ENCODE data around the gene MCC.

The MCC gene

DNA sequence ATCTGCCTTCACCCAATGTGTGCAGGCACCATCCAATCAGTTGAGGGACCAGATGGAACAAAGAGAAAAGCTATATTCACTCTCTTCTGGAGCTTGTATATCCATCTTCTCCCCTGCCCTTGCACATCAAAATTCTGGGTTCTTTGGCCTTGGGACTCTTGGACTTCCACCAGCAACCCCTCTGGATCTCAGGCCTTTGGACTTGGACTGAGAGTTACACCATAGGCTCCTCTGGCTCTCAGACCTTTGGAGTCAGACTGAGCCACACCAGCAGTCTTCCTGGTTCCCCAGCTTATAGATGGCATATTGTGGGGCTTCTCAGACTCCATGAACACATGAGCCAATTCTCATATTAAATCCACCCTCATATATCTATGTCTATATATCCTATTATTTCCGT lies 126.6 kb downstream of the MCC start:
- Histone ChIP-seq H3K36me3 (ENCODE audit: control insufficient read depth in 1 of 2, insufficient read depth in 2 of 2, low read length in 2 of 2) (peaks cover 0 to 9% of the 10 kb centered on the region in 2 donors), H3K27me3 (ENCODE audit: low read depth, low read length) (no peaks in the 10 kb centered on the region), H3K27ac (ENCODE audit: low read length) (no peak overlapping the region), H3K9me3 (ENCODE audit: control insufficient read depth in 1 of 2, low read length in 2 of 2) (peaks cover 5 to 16% of the 10 kb centered on the region in 2 donors), H3K4me1 (ENCODE audit: control insufficient read depth in 1 of 2, insufficient read depth in 2 of 2, low read length in 2 of 2) (peaks cover 0 to 4% of the 10 kb centered on the region in 2 donors), H3K4me3 (ENCODE audit: low read depth in 1 of 2, low read length in 2 of 2) (no peak overlapping the region)

DNA sequence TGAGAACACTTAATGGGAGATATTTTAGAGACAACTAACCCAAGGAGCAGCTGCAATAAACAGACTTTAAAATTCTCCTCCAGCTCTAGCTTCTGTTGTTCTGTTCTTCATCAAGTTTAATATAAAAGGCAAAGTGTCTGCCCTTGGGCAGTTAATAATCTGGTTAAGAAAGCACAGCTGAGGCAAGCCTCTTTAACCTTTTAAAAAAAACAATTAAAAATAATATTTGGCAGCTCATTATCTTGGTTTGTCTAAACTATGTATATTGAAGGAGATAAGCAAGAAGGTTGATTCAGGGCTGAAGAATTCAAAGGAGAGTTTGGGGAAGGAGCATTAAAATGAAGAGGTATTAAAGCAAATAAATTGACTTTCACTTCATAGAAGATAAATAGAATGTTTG lies 128.8 kb downstream of the MCC start:
- Histone ChIP-seq H3K9me3 (ENCODE audit: control insufficient read depth in 1 of 2, low read length in 2 of 2) (peaks cover 0 to 7% of the 10 kb centered on the region in 2 donors), H3K36me3 (ENCODE audit: control insufficient read depth in 1 of 2, insufficient read depth in 2 of 2, low read length in 2 of 2) (peaks cover 0 to 2% of the 10 kb centered on the region in 2 donors), H3K4me1 (ENCODE audit: control insufficient read depth in 1 of 2, insufficient read depth in 2 of 2, low read length in 2 of 2) (peaks cover 0 to 4% of the 10 kb centered on the region in 2 donors), H3K27ac (ENCODE audit: low read length) (no peak overlapping the region), H3K4me3 (ENCODE audit: low read depth in 1 of 2, low read length in 2 of 2) (no peak overlapping the region), H3K27me3 (ENCODE audit: low read depth, low read length) (no peaks in the 10 kb centered on the region)

DNA sequence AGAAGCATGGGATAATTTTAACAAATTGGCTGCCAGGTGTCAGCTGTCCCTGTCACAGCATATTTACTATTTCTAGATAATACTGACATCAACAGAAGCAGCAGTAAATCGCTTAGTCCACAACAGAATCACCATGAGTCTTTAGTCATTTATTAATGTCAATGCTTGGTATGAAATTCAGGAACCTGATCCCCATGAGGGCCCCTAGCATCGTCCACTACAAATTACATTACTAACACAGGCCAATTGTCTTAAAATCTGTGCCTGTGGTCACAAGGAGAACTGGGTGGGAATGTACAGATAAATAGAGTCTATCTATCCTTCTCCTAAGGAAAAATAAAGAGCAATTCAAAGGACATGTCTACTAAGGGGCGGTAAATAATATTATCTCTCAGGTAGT lies 129.6 kb downstream of the MCC start:
- H3K4me3 ChIP-seq (ENCODE audit: low read depth in 1 of 2, low read length in 2 of 2): no peak overlapping the region
- H3K36me3 ChIP-seq (ENCODE audit: control insufficient read depth in 1 of 2, insufficient read depth in 2 of 2, low read length in 2 of 2): no peaks in the 10 kb centered on the region
- peaks cover 0 to 4% of the 10 kb centered on the region in 2 donors for H3K9me3 ChIP-seq (ENCODE audit: control insufficient read depth in 1 of 2, low read length in 2 of 2)
- peaks cover 0 to 4% of the 10 kb centered on the region in 2 donors for H3K4me1 ChIP-seq (ENCODE audit: control insufficient read depth in 1 of 2, insufficient read depth in 2 of 2, low read length in 2 of 2)
- no peaks in the 10 kb centered on the region for H3K27me3 ChIP-seq (ENCODE audit: low read depth, low read length)
- H3K27ac ChIP-seq (ENCODE audit: low read length): no peak overlapping the region

DNA sequence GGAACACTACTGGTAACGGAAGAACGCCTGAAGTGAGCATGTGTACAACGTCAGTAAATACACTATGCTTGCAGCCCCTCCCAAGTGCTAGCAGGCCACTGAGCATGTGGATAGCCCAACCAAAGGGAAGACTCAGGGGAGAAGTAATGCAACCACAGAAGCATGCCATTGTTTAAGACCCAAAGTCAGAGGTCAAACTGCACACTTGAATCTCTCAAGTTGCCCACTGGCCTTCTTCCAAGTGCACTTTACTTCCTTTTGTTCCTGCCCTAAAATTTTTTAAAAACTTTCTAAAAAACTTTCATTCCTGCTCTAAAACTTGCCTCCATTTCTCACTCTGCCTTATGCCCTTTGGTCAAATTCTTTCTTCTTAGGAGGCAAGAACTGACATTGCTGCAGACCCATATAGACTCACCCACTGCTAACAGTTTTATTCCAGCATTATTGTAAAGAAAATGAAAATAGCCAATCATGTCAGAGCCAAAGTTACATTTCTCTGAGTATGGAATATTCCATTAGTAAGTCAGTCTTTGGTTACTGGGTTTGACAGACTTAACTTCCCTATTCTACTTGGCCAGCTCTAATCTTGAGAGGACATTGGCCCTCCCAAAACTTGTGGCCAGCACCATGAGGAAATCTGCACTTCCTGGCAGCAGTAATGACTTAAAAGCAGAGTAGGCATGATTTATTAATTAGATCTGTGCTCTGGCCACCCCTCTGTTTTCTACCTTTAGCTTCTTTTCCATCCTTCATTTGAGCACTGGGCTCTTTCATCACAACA lies 130.4 kb downstream of the MCC start:
- Histone ChIP-seq H3K27me3 (ENCODE audit: low read depth, low read length) (no peaks in the 10 kb centered on the region), H3K4me1 (ENCODE audit: control insufficient read depth in 1 of 2, insufficient read depth in 2 of 2, low read length in 2 of 2) (peaks cover 0 to 4% of the 10 kb centered on the region in 2 donors), H3K27ac (ENCODE audit: low read length) (no peak overlapping the region), H3K9me3 (ENCODE audit: control insufficient read depth in 1 of 2, low read length in 2 of 2) (no peaks in the 10 kb centered on the region), H3K4me3 (ENCODE audit: low read depth in 1 of 2, low read length in 2 of 2) (no peak overlapping the region), H3K36me3 (ENCODE audit: control insufficient read depth in 1 of 2, insufficient read depth in 2 of 2, low read length in 2 of 2) (no peaks in the 10 kb centered on the region)

DNA sequence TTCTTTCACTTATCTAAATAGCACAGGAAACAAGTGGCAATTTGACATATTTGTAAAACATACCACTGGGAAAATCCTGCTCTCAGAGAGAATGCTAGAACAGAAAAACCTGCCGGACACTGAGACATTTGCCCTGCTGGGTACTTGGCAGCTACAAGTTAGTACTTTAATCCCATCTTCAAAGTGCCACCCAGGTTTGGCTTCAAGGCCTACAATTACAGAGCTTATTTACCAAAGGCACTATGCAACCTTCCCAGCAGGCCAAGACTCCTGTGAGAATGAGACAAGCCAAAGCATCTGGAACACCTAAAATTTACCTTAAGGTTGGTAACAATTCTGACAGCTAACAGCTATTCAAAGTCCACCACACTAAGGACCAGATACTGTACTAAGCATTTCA lies 131.8 kb downstream of the MCC start:
- Histone ChIP-seq H3K27me3 (ENCODE audit: low read depth, low read length) (no peaks in the 10 kb centered on the region), H3K4me3 (ENCODE audit: low read depth in 1 of 2, low read length in 2 of 2) (no peak overlapping the region), H3K27ac (ENCODE audit: low read length) (no peak overlapping the region), H3K36me3 (ENCODE audit: control insufficient read depth in 1 of 2, insufficient read depth in 2 of 2, low read length in 2 of 2) (no peaks in the 10 kb centered on the region), H3K4me1 (ENCODE audit: control insufficient read depth in 1 of 2, insufficient read depth in 2 of 2, low read length in 2 of 2) (peaks cover 0 to 4% of the 10 kb centered on the region in 2 donors), H3K9me3 (ENCODE audit: control insufficient read depth in 1 of 2, low read length in 2 of 2) (no peaks in the 10 kb centered on the region)

DNA sequence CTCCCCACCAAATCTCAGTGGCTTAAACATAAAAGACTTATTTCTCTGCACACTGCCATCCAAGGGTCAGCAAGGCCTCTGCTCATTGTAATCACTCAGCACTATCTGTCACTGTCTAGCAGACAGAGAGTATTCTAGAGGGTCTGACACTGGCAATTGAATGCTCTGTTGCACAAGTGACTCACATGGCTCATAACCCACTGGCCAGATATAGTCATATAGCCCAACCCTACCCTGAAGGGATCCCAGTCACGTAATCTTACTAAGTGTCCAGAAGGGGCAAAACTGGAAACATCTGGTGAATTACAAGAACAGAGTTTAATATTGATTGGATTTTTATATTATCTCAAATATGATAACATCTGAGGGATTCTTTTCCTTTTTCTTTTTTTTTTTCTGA lies 134.2 kb downstream of the MCC start:
- H3K4me1 ChIP-seq (ENCODE audit: control insufficient read depth in 1 of 2, insufficient read depth in 2 of 2, low read length in 2 of 2): peaks cover 0 to 4% of the 10 kb centered on the region in 2 donors
- H3K36me3 ChIP-seq (ENCODE audit: control insufficient read depth in 1 of 2, insufficient read depth in 2 of 2, low read length in 2 of 2): no peaks in the 10 kb centered on the region
- no peaks in the 10 kb centered on the region for H3K9me3 ChIP-seq (ENCODE audit: control insufficient read depth in 1 of 2, low read length in 2 of 2)
- no peaks in the 10 kb centered on the region for H3K27me3 ChIP-seq (ENCODE audit: low read depth, low read length)
- no peak overlapping the region for H3K4me3 ChIP-seq (ENCODE audit: low read depth in 1 of 2, low read length in 2 of 2)
- H3K27ac ChIP-seq (ENCODE audit: low read length): no peak overlapping the region

DNA sequence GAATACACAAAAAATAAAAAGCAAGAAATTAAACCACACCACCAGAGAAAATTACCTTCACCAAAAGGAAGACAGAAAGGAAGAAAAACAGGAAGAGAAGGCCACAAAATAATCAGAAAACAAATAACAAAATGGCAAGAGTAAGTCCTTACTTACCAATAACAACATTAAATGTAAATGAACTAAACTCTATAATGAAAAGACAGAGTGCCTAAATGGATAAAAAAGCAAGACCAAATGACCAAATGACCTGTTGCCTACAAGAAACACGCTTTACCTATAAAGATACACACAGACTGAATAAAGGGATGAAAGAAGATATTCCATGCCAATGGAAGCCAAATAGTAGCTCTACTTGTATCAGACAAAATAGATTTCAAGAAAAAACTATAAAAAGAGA lies 140.7 kb downstream of the MCC start:
- Histone ChIP-seq H3K27ac (ENCODE audit: low read length) (no peak overlapping the region), H3K27me3 (ENCODE audit: low read depth, low read length) (no peaks in the 10 kb centered on the region), H3K4me1 (ENCODE audit: control insufficient read depth in 1 of 2, insufficient read depth in 2 of 2, low read length in 2 of 2) (no peaks in the 10 kb centered on the region), H3K36me3 (ENCODE audit: control insufficient read depth in 1 of 2, insufficient read depth in 2 of 2, low read length in 2 of 2) (no peaks in the 10 kb centered on the region), H3K4me3 (ENCODE audit: low read depth in 1 of 2, low read length in 2 of 2) (no peak overlapping the region), H3K9me3 (ENCODE audit: control insufficient read depth in 1 of 2, low read length in 2 of 2) (peaks cover 0 to 3% of the 10 kb centered on the region in 2 donors)

DNA sequence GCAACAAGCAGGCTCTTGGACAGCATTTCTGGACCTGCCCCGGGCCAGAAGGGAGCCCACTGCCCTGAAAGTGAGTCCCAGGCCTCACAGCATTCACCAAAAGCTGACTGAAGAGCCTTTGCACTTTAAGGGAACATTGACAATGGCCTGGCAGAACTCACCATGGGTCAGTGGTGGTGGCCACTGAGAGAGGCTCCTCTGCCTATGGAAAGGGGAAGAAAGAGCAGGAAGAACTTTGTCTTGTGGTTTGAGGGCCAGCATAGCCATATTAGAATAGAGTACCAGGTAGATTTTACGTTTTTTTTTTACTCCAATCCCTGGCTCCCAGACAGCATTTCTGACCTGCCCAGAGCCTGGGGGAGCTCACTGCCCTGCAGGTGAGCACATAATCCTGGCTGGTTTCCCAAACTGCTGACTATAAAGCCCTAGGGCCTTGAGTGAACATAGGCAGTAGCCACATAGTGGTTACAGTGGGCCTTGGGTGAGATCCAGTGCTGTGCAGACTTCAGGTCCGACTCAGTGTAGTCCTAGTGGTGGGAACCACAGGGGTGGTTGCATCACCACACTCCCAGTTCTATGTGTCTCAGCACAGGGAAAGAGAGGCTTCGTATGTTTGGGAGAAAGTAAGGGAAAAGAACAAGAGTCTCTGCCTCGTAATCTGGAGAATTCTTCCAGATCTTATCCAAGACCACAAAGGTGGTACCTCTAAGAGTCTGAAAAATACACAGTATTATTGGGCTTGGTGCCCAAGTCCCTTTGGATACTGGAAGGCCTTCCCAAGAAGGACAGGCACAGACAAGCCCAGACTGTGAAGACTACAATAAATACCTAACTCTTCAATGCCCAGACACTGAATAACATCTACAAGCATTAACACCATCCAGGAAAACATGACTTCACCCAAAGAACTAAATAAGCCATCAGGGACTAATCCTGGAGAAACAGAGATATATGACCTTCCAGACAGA lies 143.0 kb downstream of the MCC start:
- Histone ChIP-seq H3K4me3 (ENCODE audit: low read depth in 1 of 2, low read length in 2 of 2) (no peak overlapping the region), H3K4me1 (ENCODE audit: control insufficient read depth in 1 of 2, insufficient read depth in 2 of 2, low read length in 2 of 2) (no peaks in the 10 kb centered on the region), H3K36me3 (ENCODE audit: control insufficient read depth in 1 of 2, insufficient read depth in 2 of 2, low read length in 2 of 2) (no peaks in the 10 kb centered on the region), H3K9me3 (ENCODE audit: control insufficient read depth in 1 of 2, low read length in 2 of 2) (peaks cover 0 to 3% of the 10 kb centered on the region in 2 donors), H3K27ac (ENCODE audit: low read length) (no peak overlapping the region), H3K27me3 (ENCODE audit: low read depth, low read length) (no peaks in the 10 kb centered on the region)

DNA sequence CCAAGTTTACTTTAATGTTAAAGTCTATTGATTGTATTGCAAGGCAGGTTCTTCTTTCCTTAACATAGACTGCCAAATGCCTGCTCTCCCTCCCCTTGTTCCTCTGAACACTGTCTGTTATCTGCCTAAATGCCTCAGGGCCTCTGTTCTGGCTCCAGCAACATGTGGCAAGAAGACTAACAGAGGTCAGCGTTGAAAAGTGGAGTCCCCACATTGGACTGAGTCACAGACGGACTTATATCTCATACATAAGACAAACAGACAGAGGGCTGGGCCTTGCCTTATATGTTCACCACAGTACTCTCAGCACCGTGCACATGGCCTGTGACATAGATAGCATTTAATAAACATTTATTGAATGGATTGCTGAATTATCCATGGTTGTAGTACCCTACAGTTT lies 144.9 kb downstream of the MCC start:
- no peaks in the 10 kb centered on the region for H3K36me3 ChIP-seq (ENCODE audit: control insufficient read depth in 1 of 2, insufficient read depth in 2 of 2, low read length in 2 of 2)
- no peaks in the 10 kb centered on the region for H3K27me3 ChIP-seq (ENCODE audit: low read depth, low read length)
- H3K4me3 ChIP-seq (ENCODE audit: low read depth in 1 of 2, low read length in 2 of 2): no peak overlapping the region
- no peaks in the 10 kb centered on the region for H3K4me1 ChIP-seq (ENCODE audit: control insufficient read depth in 1 of 2, insufficient read depth in 2 of 2, low read length in 2 of 2)
- no peak overlapping the region for H3K27ac ChIP-seq (ENCODE audit: low read length)
- H3K9me3 ChIP-seq (ENCODE audit: control insufficient read depth in 1 of 2, low read length in 2 of 2): peaks cover 0 to 3% of the 10 kb centered on the region in 2 donors

DNA sequence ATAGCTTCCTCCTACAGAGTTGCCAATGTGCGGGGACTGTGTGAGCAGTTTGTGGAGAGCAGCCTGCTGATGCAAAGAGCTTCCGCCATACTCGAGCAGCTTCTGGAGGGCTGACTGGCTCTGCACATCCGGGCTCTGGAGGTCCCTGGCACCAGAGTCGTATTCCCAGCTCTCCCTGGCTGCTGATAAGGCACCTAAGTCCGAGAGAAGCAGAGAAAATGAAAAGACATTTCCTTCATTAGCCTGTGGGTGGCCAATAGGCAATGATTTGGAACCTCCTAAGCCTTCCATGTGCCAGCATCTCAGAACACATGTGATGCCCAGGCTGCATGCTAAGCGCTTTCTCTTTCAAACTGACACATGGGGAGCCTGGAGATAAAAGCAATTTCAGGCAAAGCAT lies 147.7 kb downstream of the MCC start:
- H3K9me3 ChIP-seq (ENCODE audit: control insufficient read depth in 1 of 2, low read length in 2 of 2): no peaks in the 10 kb centered on the region
- H3K4me3 ChIP-seq (ENCODE audit: low read depth in 1 of 2, low read length in 2 of 2): no peak overlapping the region
- H3K36me3 ChIP-seq (ENCODE audit: control insufficient read depth in 1 of 2, insufficient read depth in 2 of 2, low read length in 2 of 2): no peaks in the 10 kb centered on the region
- H3K27me3 ChIP-seq (ENCODE audit: low read depth, low read length): no peaks in the 10 kb centered on the region
- H3K27ac ChIP-seq (ENCODE audit: low read length): no peak overlapping the region
- no peaks in the 10 kb centered on the region for H3K4me1 ChIP-seq (ENCODE audit: control insufficient read depth in 1 of 2, insufficient read depth in 2 of 2, low read length in 2 of 2)

DNA sequence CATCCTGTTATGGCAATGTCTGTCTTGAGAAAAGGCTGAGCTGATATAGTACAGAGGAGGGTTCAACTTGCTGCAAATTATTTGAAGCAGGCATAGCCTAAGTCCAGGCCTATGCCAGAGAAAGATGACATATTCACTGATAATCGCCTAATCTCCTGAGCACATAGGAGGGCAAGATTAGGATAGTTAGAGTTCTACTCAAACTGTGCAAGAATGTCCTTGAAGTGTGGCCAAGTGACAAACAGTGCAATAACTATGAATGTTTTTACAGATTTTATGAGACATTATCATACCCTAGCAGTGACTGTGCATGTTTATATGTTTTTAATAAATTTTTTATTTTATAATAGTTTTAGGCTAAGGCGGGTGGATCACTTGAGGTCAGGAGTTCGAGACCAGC lies 149.6 kb downstream of the MCC start:
- Histone ChIP-seq H3K27me3 (ENCODE audit: low read depth, low read length) (no peaks in the 10 kb centered on the region), H3K9me3 (ENCODE audit: control insufficient read depth in 1 of 2, low read length in 2 of 2) (no peaks in the 10 kb centered on the region), H3K36me3 (ENCODE audit: control insufficient read depth in 1 of 2, insufficient read depth in 2 of 2, low read length in 2 of 2) (no peaks in the 10 kb centered on the region), H3K4me3 (ENCODE audit: low read depth in 1 of 2, low read length in 2 of 2) (no peak overlapping the region), H3K27ac (ENCODE audit: low read length) (no peak overlapping the region), H3K4me1 (ENCODE audit: control insufficient read depth in 1 of 2, insufficient read depth in 2 of 2, low read length in 2 of 2) (no peaks in the 10 kb centered on the region)
